Measurements from ENCODE around the gene RASL11B.

GRCh38 chr4:52862639-52863161 lies 583 bp downstream of the RASL11B start:
- TF ChIP-seq CTCF (IDR thresholded peaks at IDR 0.05; ENCODE audit: extremely low read depth in 1 of 2, insufficient read depth in 1 of 2, low read depth in 1 of 2, low read length in 2 of 2) = no peak
- TF ChIP-seq MAX (IDR thresholded peaks at IDR 0.05; ENCODE audit: insufficient read depth, insufficient read length) = no peak
- no peak for TF ChIP-seq POLR2AphosphoS5 (IDR thresholded peaks at IDR 0.05; ENCODE audit: insufficient read depth, low read depth, low read length)
- TF ChIP-seq POLR2A (IDR thresholded peaks at IDR 0.05; ENCODE audit: low read depth, low read length) = no peak
- TF ChIP-seq FOS (IDR thresholded peaks at IDR 0.05; ENCODE audit: borderline replicate concordance, insufficient read depth, low read length) = no peak
- peak; percentile 95 for TF ChIP-seq EZH2 (IDR thresholded peaks at IDR 0.05; ENCODE audit: borderline replicate concordance, low read depth, low read length, severe bottlenecking)
- TF ChIP-seq MYC (IDR thresholded peaks at IDR 0.05; ENCODE audit: low read depth, low read length) = no peak
- TF ChIP-seq GATA2 (IDR thresholded peaks at IDR 0.05; ENCODE audit: insufficient read depth, insufficient read length, low read depth, low read length) = no peak
- TF ChIP-seq JUN (IDR thresholded peaks at IDR 0.05; ENCODE audit: borderline replicate concordance, insufficient read depth, insufficient read length, low read depth) = no peak
